HepG2 (cell line): ENCODE data around the gene H6PD. TPM values are rescaled to one million over a fixed set of nuclear protein-coding genes. Genes with fewer than 3 reads are reported as not detected.
A peak's percentile ranks its signal among the peaks of the same experiment; 100 is the strongest.

Experiments used
- HDAC2 ChIP-seq: sonication (generic); formaldehyde crosslinking; IDR thresholded peaks from 2 replicates; pipeline ENCODE4 v1.4.0; 2020; ENCODE audit warnings: missing genetic modification reagents
- HOXA7 ChIP-seq: sonication (generic); formaldehyde crosslinking; IDR thresholded peaks from 2 replicates; pipeline ENCODE4 v1.8.1; 2022; ENCODE audit warnings: mild to moderate bottlenecking, missing genetic modification reagents, moderate library complexity
- KDM6A ChIP-seq: IDR thresholded peaks from 2 replicates; pipeline ENCODE4 v1.6.1; 2016; ENCODE audit warnings: low read depth
- RAD51 ChIP-seq: fragments of 450-650 bp; IDR thresholded peaks from 2 replicates; pipeline ENCODE4 v1.6.1; 2016; ENCODE audit warnings: borderline replicate concordance
- TBX2 ChIP-seq: sonication (generic); formaldehyde crosslinking; IDR thresholded peaks from 2 replicates; pipeline ENCODE4 v1.5.0; 2020; ENCODE audit warnings: missing genetic modification reagents, mild to moderate bottlenecking, borderline replicate concordance
- ZBTB10 ChIP-seq: sonication (generic); formaldehyde crosslinking; IDR thresholded peaks from 2 replicates; pipeline ENCODE4 v1.4.0; 2020; ENCODE audit warnings: missing genetic modification reagents, borderline replicate concordance
- ZBTB7B ChIP-seq: sonication (generic); formaldehyde crosslinking; IDR thresholded peaks from 2 replicates; pipeline ENCODE4 v1.4.0; 2020; ENCODE audit warnings: missing genetic modification reagents
- ZEB1 ChIP-seq: IDR thresholded peaks from 2 replicates; pipeline ENCODE4 v1.6.1; 2012; ENCODE audit warnings: mild to moderate bottlenecking, low read depth, inconsistent platforms; ENCODE audit not compliant: insufficient replicate concordance
- ZNF30 ChIP-seq: sonication (generic); formaldehyde crosslinking; IDR thresholded peaks from 2 replicates; pipeline ENCODE4 v1.5.0; 2020; ENCODE audit warnings: mild to moderate bottlenecking, missing genetic modification reagents
- ZNF609 ChIP-seq: sonication (generic); formaldehyde crosslinking; IDR thresholded peaks from 2 replicates; pipeline ENCODE4 v1.4.0; 2020; ENCODE audit warnings: mild to moderate bottlenecking, missing genetic modification reagents, borderline replicate concordance
- ZNF646 ChIP-seq: sonication (generic); formaldehyde crosslinking; IDR thresholded peaks from 2 replicates; pipeline ENCODE4 v1.9.0; 2021; ENCODE audit warnings: mild to moderate bottlenecking, missing genetic modification reagents
- ZNF704 ChIP-seq: sonication (generic); formaldehyde crosslinking; IDR thresholded peaks from 2 replicates; pipeline ENCODE4 v1.8.1; 2023; ENCODE audit warnings: mild to moderate bottlenecking, inconsistent platforms, moderate library complexity, missing genetic modification reagents, borderline replicate concordance
- ZSCAN22 ChIP-seq: sonication (generic); formaldehyde crosslinking; IDR thresholded peaks from 2 replicates; pipeline ENCODE4 v1.4.0; 2020; ENCODE audit warnings: mild to moderate bottlenecking, missing genetic modification reagents
- polyA plus RNA-seq, 8 experiments: library from polyadenylated mRNA; depleted of rRNA in 3 of 8; stranded (reverse) in 7 of 8; unstranded in 1 of 8; fragments of >200 nt; fragmentation: Illumina TruSeq in 4 of 8; extraction: Trizol in 4 of 8; gene quantifications; 2 replicates each; pipeline versions ENCODE4 v1.2.1 to v1.2.3, GENCODE V29; 2011 to 2016; ENCODE audit warnings: low read depth in 4 of 8, missing spikeins in 1 of 8, mixed read lengths in 1 of 8; ENCODE audit not compliant: insufficient read depth in 1 of 8
- total RNA-seq, 5 experiments: library from RNA; depleted of rRNA; stranded (reverse); fragments of >200 nt; fragmentation: Illumina TruSeq; extraction: Trizol; gene quantifications; 2 replicates each; pipeline ENCODE4 v1.2.3, GENCODE V29; 2016; ENCODE audit warnings: low read depth in 1 of 5

H6PD gene
- total and polyA plus RNA-seq, 2 of the 13 experiments (the other 11 are each of a cell fraction or from before 2014, with no cell fraction given) = 9.3 to 14.1 TPM

GRCh38 chr1:9239622-9240401 lies 5.2 kb downstream of the H6PD start (continued):
- TF ChIP-seq RAD51 (no peak), ZSCAN22 (CRISPR knock-in tag) (no peak), ZNF609 (CRISPR knock-in tag) (0 out of 2 replicates have a peak, but pooled peaks have one; percentile 27), ZBTB10 (CRISPR knock-in tag) (no peak), TBX2 (CRISPR knock-in tag) (peak; percentile 66; the same call in 1 of the 2 replicates), ZNF704 (CRISPR knock-in tag) (no peak), HDAC2 (CRISPR knock-in tag) (peak; percentile 78), ZNF30 (CRISPR knock-in tag) (no peak), ZNF646 (CRISPR knock-in tag) (no peak), KDM6A (CRISPR knock-in tag) (0 out of 2 replicates have a peak, but pooled peaks have one; percentile 32), ZBTB7B (CRISPR knock-in tag) (peak; percentile 64; the same call in 1 of the 2 replicates), ZEB1 (no peak), HOXA7 (no peak)
